SK-N-SH (cell line): ENCODE measurements around the gene NCSTN. TPM values are rescaled to one million over a fixed set of nuclear protein-coding genes. Genes with fewer than 3 reads are reported as not detected.

Experiments
- CTCF ChIA-PET: fragments of 300-600, 350-600 bp; formaldehyde crosslinking; extraction: SDS; loops from one replicate; lab custom pipeline; 2021; lab: Yijun Ruan, JAX
- POLR2A ChIA-PET: fragments of 350-600 bp; sonication (Branson Sonifier 250); formaldehyde crosslinking; extraction: SDS; loops from one replicate; lab custom pipeline; 2020; ENCODE audit warnings: antibody characterized with exemption, inconsistent platforms; lab: Yijun Ruan, JAX
- DNase-seq: peaks from one replicate; pipeline ENCODE4 v3.0.0; 2012
- H2AFZ ChIP-seq: fragments of 200-600 bp; sonication (generic); 2 replicates; pipeline ENCODE4 v1.8.1; 2016; ENCODE audit warnings: antibody characterized with exemption, mild to moderate bottlenecking, low read depth
- H3F3A ChIP-seq: fragments of 200-600 bp; sonication (generic); replicated peaks from 2 replicates; pipeline ENCODE3; 2016; ENCODE audit warnings: antibody characterized with exemption, mild to moderate bottlenecking; ENCODE audit not compliant: insufficient read depth
- H3K27ac ChIP-seq, 2 experiments: fragments of 200-500 bp in 1 of 2; fragments of 200-600 bp in 1 of 2; sonication (Bioruptor generic) in 1 of 2; sonication (generic), shearing (Covaris generic) in 1 of 2; 2 replicates each; pipeline versions ENCODE4 v1.5.1 to v1.6.1; 2014 to 2016; ENCODE audit warnings: low read depth in 2 of 2, inconsistent platforms in 1 of 2, low read length in 1 of 2, mild to moderate bottlenecking in 1 of 2, mixed read lengths in 1 of 2
- H3K27me3 ChIP-seq: fragments of 200-600 bp; sonication (generic), shearing (Covaris generic); 2 replicates; pipeline ENCODE4 v1.6.1; 2016; ENCODE audit warnings: mixed run types; ENCODE audit not compliant: insufficient read depth
- H3K36me3 ChIP-seq, 2 experiments: fragments of 200-500 bp in 1 of 2; fragments of 200-600 bp in 1 of 2; sonication (Bioruptor generic) in 1 of 2; sonication (generic) in 1 of 2; replicated peaks in 1 of 2; 2 replicates each; pipeline versions ENCODE3 to v1.5.1; 2014 to 2016; ENCODE audit warnings: low read length in 1 of 2, mild to moderate bottlenecking in 1 of 2; ENCODE audit not compliant: insufficient read depth in 2 of 2, control insufficient read depth in 1 of 2
- H3K4me1 ChIP-seq, 2 experiments: fragments of 200-500 bp in 1 of 2; fragments of 200-600 bp in 1 of 2; sonication (Bioruptor generic) in 1 of 2; sonication (generic), shearing (Covaris generic) in 1 of 2; 2 replicates each; pipeline versions ENCODE4 v1.5.1 to v1.6.1; 2014 to 2016; ENCODE audit warnings: low read depth in 1 of 2, low read length in 1 of 2, mixed run types in 1 of 2; ENCODE audit not compliant: insufficient read depth in 2 of 2, control insufficient read depth in 1 of 2
- H3K4me2 ChIP-seq: fragments of 200-600 bp; sonication (generic), shearing (Covaris generic); 2 replicates; pipeline ENCODE4 v1.6.1; 2017; ENCODE audit warnings: mixed run types
- H3K4me3 ChIP-seq, 2 experiments: fragments of 200-500 bp in 1 of 2; fragments of 200-600 bp in 1 of 2; sonication (Bioruptor generic) in 1 of 2; sonication (generic), shearing (Covaris generic) in 1 of 2; 2 replicates each; pipeline versions ENCODE4 v1.5.1 to v1.8.1; 2014 to 2016; ENCODE audit warnings: low read depth in 2 of 2, inconsistent platforms in 1 of 2, low read length in 1 of 2, mild to moderate bottlenecking in 1 of 2, mixed read lengths in 1 of 2, moderate library complexity in 1 of 2
- H3K79me2 ChIP-seq: fragments of 200-600 bp; sonication (generic); 2 replicates; pipeline ENCODE4 v1.8.1; 2017; ENCODE audit warnings: mild to moderate bottlenecking; ENCODE audit not compliant: insufficient read depth
- H3K9ac ChIP-seq: fragments of 200-600 bp; sonication (generic); 2 replicates; pipeline ENCODE4 v1.6.1; 2017; ENCODE audit warnings: mixed run types
- H3K9me2 ChIP-seq: fragments of 200-600 bp; sonication (generic); 2 replicates; pipeline ENCODE4 v1.6.1; 2017; ENCODE audit warnings: mixed run types
- H3K9me3 ChIP-seq: fragments of 200-600 bp; sonication (generic); 2 replicates; pipeline ENCODE4 v1.6.1; 2017; ENCODE audit warnings: mixed run types, mild to moderate bottlenecking, moderate library complexity
- H4K20me1 ChIP-seq: fragments of 200-600 bp; sonication (generic); 2 replicates; pipeline ENCODE4 v1.6.1; 2017; ENCODE audit warnings: mild to moderate bottlenecking, mixed run types; ENCODE audit not compliant: insufficient read depth
- ELF1 ChIP-seq: IDR thresholded peaks from 2 replicates; pipeline ENCODE4 v1.4.0; 2012
- EP300 ChIP-seq, 2 experiments: IDR thresholded peaks; 2 replicates each; pipeline versions ENCODE4 v1.4.0 to v1.6.1; 2012; ENCODE audit warnings: borderline replicate concordance in 1 of 2, low read depth in 1 of 2, low read length in 1 of 2
- FOXJ3 ChIP-seq: sonication (generic); formaldehyde crosslinking; IDR thresholded peaks from 2 replicates; pipeline ENCODE4 v1.5.1; 2020; ENCODE audit warnings: mild to moderate bottlenecking, missing genetic modification reagents
- FOXM1 ChIP-seq: IDR thresholded peaks from 2 replicates; pipeline ENCODE4 v1.4.0; 2012; ENCODE audit warnings: low read depth, mild to moderate bottlenecking
- GABPA ChIP-seq: IDR thresholded peaks from 2 replicates; pipeline ENCODE4 v1.4.0; 2012; ENCODE audit warnings: low read depth, mild to moderate bottlenecking
- JUND ChIP-seq: IDR thresholded peaks from 2 replicates; pipeline ENCODE4 v1.4.0; 2012
- NFIC ChIP-seq: IDR thresholded peaks from 2 replicates; pipeline ENCODE4 v1.4.0; 2012; ENCODE audit warnings: borderline replicate concordance
- RAD21 ChIP-seq: IDR thresholded peaks from 2 replicates; pipeline ENCODE4 v1.6.1; 2012; ENCODE audit warnings: mild to moderate bottlenecking, low read length
- RCOR1 ChIP-seq: fragments of 150-350 bp; IDR thresholded peaks from 2 replicates; pipeline ENCODE4 v1.6.1; 2017; ENCODE audit warnings: antibody characterized with exemption, low read length
- RXRA ChIP-seq: IDR thresholded peaks from 2 replicates; pipeline ENCODE4 v1.4.0; 2012; ENCODE audit warnings: low read depth, mild to moderate bottlenecking, borderline replicate concordance
- SIN3A ChIP-seq: IDR thresholded peaks from 2 replicates; pipeline ENCODE4 v1.6.1; 2012; ENCODE audit warnings: low read depth, mild to moderate bottlenecking, low read length, moderate library complexity, borderline replicate concordance
- SMC3 ChIP-seq: IDR thresholded peaks from 2 replicates; pipeline ENCODE4 v1.6.1; 2012; ENCODE audit warnings: low read depth, low read length, improper control_type of control experiment
- TEAD4 ChIP-seq: IDR thresholded peaks from 2 replicates; pipeline ENCODE4 v1.4.0; 2012; ENCODE audit warnings: mild to moderate bottlenecking, borderline replicate concordance; ENCODE audit not compliant: insufficient read depth
- WGBS: methylation state at CpG from one replicate; pipeline ENCODE4 v1.1.6; 2017; ENCODE audit warnings: low lambda C conversion rate; 5-methylcytosine and 5-hydroxymethylcytosine counted together
- polyA plus RNA-seq, 3 experiments: library from polyadenylated mRNA; depleted of rRNA; stranded (reverse); fragments of >200 nt; gene quantifications; 2 replicates each; pipeline ENCODE4 v1.2.3, GENCODE V29; 2012
- TF ChIP-seq, protein P1 (sequence below): fragments of 200-600 bp; sonication (generic); IDR thresholded peaks from 2 replicates; pipeline ENCODE4 v1.6.1; 2017; ENCODE audit warnings: antibody characterized with exemption, mild to moderate bottlenecking, moderate library complexity
- TF ChIP-seq, protein P2 (sequence below): IDR thresholded peaks from 2 replicates; pipeline ENCODE4; 2012
- TF ChIP-seq, protein P3 (sequence below): fragments of 150-350 bp; IDR thresholded peaks from 2 replicates; pipeline ENCODE4 v1.6.1; 2017; ENCODE audit warnings: antibody characterized with exemption, low read length, low read depth, borderline replicate concordance
- TF ChIP-seq, protein P4 (sequence below): IDR thresholded peaks from 2 replicates; pipeline ENCODE4 v1.6.1; 2012; ENCODE audit warnings: mild to moderate bottlenecking, low read depth, low read length, moderate library complexity
- TF ChIP-seq, protein P5 (sequence below): IDR thresholded peaks from 2 replicates; pipeline ENCODE4 v1.4.0; 2012; ENCODE audit warnings: low read depth, borderline replicate concordance
- TF ChIP-seq, protein P6 (sequence below): IDR thresholded peaks from 2 replicates; pipeline ENCODE4 v1.4.0; 2012; ENCODE audit warnings: low read depth

The NCSTN gene
- polyA plus RNA-seq, 1 of the 3 experiments (the other 2 are of a cell fraction): 165 TPM

DNA sequence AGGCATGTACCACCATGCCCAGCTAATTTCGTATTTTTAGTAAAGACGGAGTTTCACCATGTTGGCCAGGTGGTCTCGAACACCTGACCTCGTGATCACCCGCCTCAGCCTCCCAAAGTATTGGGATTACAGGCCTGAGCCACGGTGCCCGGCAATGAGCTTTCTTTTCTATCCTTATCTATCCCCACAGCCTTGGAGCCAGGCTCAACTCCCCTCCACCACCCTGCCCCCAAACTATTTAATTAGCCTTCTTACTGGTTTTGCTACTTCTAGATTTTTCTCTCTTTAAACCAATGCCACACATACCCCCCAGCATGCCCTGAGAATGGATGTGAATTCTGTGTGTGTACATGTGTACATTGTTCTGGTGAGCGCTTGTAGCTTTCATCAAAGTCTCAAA lies 51.5 kb downstream of the NCSTN start:
- no peaks in the 10 kb centered on the region for H3K36me3 ChIP-seq
- 47% methylated on average over 8 of the region's 8 CpGs for WGBS
- DNase-seq: no peak
- TF ChIP-seq, protein P1, sequence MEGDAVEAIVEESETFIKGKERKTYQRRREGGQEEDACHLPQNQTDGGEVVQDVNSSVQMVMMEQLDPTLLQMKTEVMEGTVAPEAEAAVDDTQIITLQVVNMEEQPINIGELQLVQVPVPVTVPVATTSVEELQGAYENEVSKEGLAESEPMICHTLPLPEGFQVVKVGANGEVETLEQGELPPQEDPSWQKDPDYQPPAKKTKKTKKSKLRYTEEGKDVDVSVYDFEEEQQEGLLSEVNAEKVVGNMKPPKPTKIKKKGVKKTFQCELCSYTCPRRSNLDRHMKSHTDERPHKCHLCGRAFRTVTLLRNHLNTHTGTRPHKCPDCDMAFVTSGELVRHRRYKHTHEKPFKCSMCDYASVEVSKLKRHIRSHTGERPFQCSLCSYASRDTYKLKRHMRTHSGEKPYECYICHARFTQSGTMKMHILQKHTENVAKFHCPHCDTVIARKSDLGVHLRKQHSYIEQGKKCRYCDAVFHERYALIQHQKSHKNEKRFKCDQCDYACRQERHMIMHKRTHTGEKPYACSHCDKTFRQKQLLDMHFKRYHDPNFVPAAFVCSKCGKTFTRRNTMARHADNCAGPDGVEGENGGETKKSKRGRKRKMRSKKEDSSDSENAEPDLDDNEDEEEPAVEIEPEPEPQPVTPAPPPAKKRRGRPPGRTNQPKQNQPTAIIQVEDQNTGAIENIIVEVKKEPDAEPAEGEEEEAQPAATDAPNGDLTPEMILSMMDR: no peak
- H3K27ac ChIP-seq: no peak overlapping the region
- CTCF ChIA-PET: interaction anchor here (0.8 kb wide), 1 partner anchor 18 kb away, joined by 4 read pairs; no protein-coding TSS in a partner anchor
- no peak overlapping the region for H3K9ac ChIP-seq
- no peaks in the 10 kb centered on the region for H4K20me1 ChIP-seq
- H3K79me2 ChIP-seq: no peaks in the 10 kb centered on the region
- H3K27me3 ChIP-seq: no peaks in the 10 kb centered on the region; the same call in 1 of the 2 replicates
- H3F3A ChIP-seq: no peaks in the 10 kb centered on the region
- POLR2A ChIA-PET: no interaction called here
- H3K9me3 ChIP-seq: no peaks in the 10 kb centered on the region
- no peak overlapping the region for H3K4me3 ChIP-seq
- H2AFZ ChIP-seq: no peak overlapping the region
- no peak overlapping the region for H3K4me2 ChIP-seq
- H3K9me2 ChIP-seq: no peaks in the 10 kb centered on the region
- H3K4me1 ChIP-seq: peaks cover 0 to 3% of the 10 kb centered on the region in 2 experiments; a peak in 1 of 4 replicates

DNA sequence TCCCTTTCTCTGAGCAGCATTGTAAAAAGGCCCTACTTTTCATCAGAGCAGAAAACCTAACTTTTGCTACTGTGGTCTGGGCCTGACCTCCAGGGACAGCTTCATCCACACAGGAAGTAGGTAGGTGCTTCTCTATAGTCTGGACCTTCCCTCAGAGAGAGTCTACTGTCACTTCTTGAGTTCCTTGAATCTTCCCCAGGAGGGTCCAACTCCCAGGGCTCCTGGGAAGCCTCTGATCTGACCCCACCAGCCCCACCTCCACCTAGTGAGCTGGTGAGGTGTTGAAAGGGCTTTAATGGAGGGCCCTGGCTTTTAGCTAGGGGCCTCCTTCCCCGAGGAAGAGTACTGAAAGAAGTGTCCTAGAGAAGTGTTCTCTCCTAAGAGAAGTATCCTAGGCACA lies 54.5 kb downstream of the NCSTN start:
- ChIA-PET CTCF (interaction anchor here (2.2 to 3.7 kb wide), 2 partner anchors 21 to 43 kb away, joined by 5 to 21 read pairs; no protein-coding TSS in a partner anchor), POLR2A (no interaction called here)
- Histone ChIP-seq H4K20me1 (no peaks in the 10 kb centered on the region), H3K9me3 (no peaks in the 10 kb centered on the region), H3K27ac (no peak overlapping the region), H3K27me3 (no peaks in the 10 kb centered on the region; the same call in 1 of the 2 replicates), H3K4me2 (no peak overlapping the region), H3K9ac (no peak overlapping the region), H3K36me3 (no peaks in the 10 kb centered on the region), H2AFZ (no peak overlapping the region), H3K4me3 (no peak overlapping the region), H3F3A (no peaks in the 10 kb centered on the region), H3K9me2 (no peaks in the 10 kb centered on the region), H3K79me2 (no peaks in the 10 kb centered on the region), H3K4me1 (peaks cover 0 to 20% of the 10 kb centered on the region in 2 experiments; a peak in 1 of 4 replicates)
- 0% methylated on average over 1 of the region's 1 CpG for WGBS
- no peak for DNase-seq
- no peak for TF ChIP-seq GABPA
- TF ChIP-seq, protein P2, sequence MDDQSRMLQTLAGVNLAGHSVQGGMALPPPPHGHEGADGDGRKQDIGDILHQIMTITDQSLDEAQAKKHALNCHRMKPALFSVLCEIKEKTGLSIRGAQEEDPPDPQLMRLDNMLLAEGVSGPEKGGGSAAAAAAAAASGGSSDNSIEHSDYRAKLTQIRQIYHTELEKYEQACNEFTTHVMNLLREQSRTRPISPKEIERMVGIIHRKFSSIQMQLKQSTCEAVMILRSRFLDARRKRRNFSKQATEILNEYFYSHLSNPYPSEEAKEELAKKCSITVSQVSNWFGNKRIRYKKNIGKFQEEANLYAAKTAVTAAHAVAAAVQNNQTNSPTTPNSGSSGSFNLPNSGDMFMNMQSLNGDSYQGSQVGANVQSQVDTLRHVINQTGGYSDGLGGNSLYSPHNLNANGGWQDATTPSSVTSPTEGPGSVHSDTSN: no peak
- TF ChIP-seq RCOR1: no peak
- TF ChIP-seq EP300 (IDR thresholded peaks at IDR 0.05; ENCODE audit: borderline replicate concordance in 1 of 2, low read depth in 1 of 2, low read length in 1 of 2): no peak
- TF ChIP-seq RXRA: no peak
- TF ChIP-seq NFIC: no peak
- TF ChIP-seq JUND: no peak
- TF ChIP-seq, protein P3, sequence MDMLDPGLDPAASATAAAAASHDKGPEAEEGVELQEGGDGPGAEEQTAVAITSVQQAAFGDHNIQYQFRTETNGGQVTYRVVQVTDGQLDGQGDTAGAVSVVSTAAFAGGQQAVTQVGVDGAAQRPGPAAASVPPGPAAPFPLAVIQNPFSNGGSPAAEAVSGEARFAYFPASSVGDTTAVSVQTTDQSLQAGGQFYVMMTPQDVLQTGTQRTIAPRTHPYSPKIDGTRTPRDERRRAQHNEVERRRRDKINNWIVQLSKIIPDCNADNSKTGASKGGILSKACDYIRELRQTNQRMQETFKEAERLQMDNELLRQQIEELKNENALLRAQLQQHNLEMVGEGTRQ: no peak
- TF ChIP-seq, protein P4, sequence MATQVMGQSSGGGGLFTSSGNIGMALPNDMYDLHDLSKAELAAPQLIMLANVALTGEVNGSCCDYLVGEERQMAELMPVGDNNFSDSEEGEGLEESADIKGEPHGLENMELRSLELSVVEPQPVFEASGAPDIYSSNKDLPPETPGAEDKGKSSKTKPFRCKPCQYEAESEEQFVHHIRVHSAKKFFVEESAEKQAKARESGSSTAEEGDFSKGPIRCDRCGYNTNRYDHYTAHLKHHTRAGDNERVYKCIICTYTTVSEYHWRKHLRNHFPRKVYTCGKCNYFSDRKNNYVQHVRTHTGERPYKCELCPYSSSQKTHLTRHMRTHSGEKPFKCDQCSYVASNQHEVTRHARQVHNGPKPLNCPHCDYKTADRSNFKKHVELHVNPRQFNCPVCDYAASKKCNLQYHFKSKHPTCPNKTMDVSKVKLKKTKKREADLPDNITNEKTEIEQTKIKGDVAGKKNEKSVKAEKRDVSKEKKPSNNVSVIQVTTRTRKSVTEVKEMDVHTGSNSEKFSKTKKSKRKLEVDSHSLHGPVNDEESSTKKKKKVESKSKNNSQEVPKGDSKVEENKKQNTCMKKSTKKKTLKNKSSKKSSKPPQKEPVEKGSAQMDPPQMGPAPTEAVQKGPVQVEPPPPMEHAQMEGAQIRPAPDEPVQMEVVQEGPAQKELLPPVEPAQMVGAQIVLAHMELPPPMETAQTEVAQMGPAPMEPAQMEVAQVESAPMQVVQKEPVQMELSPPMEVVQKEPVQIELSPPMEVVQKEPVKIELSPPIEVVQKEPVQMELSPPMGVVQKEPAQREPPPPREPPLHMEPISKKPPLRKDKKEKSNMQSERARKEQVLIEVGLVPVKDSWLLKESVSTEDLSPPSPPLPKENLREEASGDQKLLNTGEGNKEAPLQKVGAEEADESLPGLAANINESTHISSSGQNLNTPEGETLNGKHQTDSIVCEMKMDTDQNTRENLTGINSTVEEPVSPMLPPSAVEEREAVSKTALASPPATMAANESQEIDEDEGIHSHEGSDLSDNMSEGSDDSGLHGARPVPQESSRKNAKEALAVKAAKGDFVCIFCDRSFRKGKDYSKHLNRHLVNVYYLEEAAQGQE: no peak
- TF ChIP-seq FOXM1: no peak
- TF ChIP-seq, protein P5, sequence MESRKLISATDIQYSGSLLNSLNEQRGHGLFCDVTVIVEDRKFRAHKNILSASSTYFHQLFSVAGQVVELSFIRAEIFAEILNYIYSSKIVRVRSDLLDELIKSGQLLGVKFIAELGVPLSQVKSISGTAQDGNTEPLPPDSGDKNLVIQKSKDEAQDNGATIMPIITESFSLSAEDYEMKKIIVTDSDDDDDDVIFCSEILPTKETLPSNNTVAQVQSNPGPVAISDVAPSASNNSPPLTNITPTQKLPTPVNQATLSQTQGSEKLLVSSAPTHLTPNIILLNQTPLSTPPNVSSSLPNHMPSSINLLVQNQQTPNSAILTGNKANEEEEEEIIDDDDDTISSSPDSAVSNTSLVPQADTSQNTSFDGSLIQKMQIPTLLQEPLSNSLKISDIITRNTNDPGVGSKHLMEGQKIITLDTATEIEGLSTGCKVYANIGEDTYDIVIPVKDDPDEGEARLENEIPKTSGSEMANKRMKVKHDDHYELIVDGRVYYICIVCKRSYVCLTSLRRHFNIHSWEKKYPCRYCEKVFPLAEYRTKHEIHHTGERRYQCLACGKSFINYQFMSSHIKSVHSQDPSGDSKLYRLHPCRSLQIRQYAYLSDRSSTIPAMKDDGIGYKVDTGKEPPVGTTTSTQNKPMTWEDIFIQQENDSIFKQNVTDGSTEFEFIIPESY: no peak
- no peak for TF ChIP-seq TEAD4
- no peak for TF ChIP-seq FOXJ3 (CRISPR knock-in tag)
- TF ChIP-seq SMC3: no peak
- no peak for TF ChIP-seq ELF1
- no peak for TF ChIP-seq RAD21
- TF ChIP-seq, protein P6, sequence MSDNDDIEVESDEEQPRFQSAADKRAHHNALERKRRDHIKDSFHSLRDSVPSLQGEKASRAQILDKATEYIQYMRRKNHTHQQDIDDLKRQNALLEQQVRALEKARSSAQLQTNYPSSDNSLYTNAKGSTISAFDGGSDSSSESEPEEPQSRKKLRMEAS: no peak
- no peak for TF ChIP-seq SIN3A
